Loucy (cell line): ENCODE measurements around the gene ZC3HAV1.

Source experiments
- CTCF ChIP-seq: fragments of 200-600 bp; sonication (generic); conservative IDR thresholded peaks from 2 replicates; pipeline ENCODE4 v1.5.1; 2014; ENCODE audit warnings: mild to moderate bottlenecking, antibody characterized with exemption, low read length
- EZH2phosphoT487 ChIP-seq: fragments of 200-600 bp; IDR thresholded peaks from 2 replicates; pipeline ENCODE4 v1.6.1; 2018; ENCODE audit warnings: antibody characterized with exemption, mild to moderate bottlenecking, moderate library complexity, borderline replicate concordance

GRCh38 chr7:139038691-139039090 lies 70.8 kb downstream of the ZC3HAV1 start:
- TF ChIP-seq CTCF: no peak
- TF ChIP-seq EZH2phosphoT487: no peak
